ENCODE data around the gene SELENOM.
"Not testable (repeated sequence)": the region's sequence is repeated elsewhere in the genome, so short reads cannot be mapped to it uniquely, and the experiment has no call there.

DNA sequence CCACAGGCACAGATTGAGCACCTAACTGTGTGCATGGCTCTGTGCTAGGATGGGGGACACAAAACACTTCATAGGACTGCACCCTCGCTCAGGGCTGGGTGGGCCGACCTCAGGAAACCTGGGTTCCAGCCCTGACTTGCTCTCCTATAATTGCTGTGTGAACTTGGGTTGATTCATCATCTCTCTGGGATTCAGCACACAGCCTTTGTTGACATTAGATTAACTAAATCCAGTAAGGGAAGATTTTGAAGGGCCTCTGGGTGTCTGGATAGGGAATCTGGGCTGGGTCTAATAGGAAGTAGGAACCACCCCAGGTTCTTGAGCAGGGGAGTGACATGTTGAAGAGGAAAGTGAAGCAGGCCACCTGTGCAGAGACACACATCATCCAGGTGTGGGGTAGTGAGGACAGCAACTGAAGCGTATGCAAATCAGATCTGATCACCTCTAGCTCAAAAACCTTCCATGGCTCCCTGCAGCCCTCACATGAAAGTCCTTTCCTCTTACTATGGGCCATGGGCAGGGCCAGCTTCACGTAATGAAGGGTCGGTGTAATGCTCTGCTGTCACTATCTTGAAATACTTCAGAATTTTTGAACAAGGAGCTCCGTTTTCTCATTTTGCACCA, 37.6 kb downstream of the SELENOM start:
- TF ChIP-seq CTCF (conservative IDR thresholded peaks at IDR 0.05; ENCODE audit: low read depth, low read length); EZH2 (IDR thresholded peaks at IDR 0.05; ENCODE audit: borderline replicate concordance, low read depth, low read length, poor library complexity, severe bottlenecking): not testable (repeated sequence)

All from A673 (cell line).